IPS-NIHi11 (cell line): Measurements from ENCODE around the gene ABCD1.
"Not testable (repeated sequence)": the region's sequence is repeated elsewhere in the genome, so short reads cannot be mapped to it uniquely, and the experiment has no call there.

Source experiments
- DNase-seq: peaks from one replicate; pipeline ENCODE4 v3.0.0; 2012; ENCODE audit warnings: mixed read lengths, low spot score

ABCD1 gene

DNA sequence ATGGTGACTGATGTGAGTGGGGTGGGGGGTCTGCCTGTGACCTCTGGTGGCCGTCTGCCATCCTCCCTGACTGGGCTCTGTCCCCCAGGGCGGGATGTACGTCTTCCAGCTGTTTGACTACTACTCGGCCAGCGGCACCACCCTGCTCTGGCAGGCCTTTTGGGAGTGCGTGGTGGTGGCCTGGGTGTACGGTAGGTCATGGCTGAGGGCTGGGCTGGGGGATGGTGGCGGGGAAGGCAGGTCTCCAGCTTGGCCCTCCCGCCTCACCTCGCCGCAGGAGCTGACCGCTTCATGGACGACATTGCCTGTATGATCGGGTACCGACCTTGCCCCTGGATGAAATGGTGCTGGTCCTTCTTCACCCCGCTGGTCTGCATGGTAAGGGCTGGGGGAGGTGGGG, 30.4 kb upstream of the ABCD1 start:
- not testable (repeated sequence) for DNase-seq

- DNase-seq, result no peak
These were observed 29.9 kb upstream of the ABCD1 start for GRCh38 chrX:153694687-153695270.

GRCh38 chrX:153696100-153696499, 28.6 kb upstream of the ABCD1 start:
- DNase-seq, result no peak

GRCh38 chrX:153696538-153696937, 28.1 kb upstream of the ABCD1 start:
- not testable (repeated sequence) for DNase-seq

GRCh38 chrX:153696986-153697722, 27.5 kb upstream of the ABCD1 start:
- DNase-seq, result not testable (repeated sequence)

- no peak for DNase-seq
These were observed 26.5 kb upstream of the ABCD1 start for GRCh38 chrX:153697924-153698865.

- DNase-seq, result not testable (repeated sequence)
These were observed 25.4 kb upstream of the ABCD1 start for GRCh38 chrX:153699210-153699783.

- not testable (repeated sequence) for DNase-seq
These were observed 24.8 kb upstream of the ABCD1 start for GRCh38 chrX:153699784-153700371.

- no peak for DNase-seq
These were observed 24.2 kb upstream of the ABCD1 start for GRCh38 chrX:153700376-153700945.

- no peak for DNase-seq
These were observed 23.7 kb upstream of the ABCD1 start for GRCh38 chrX:153700967-153701366.

- DNase-seq, result no peak
These were observed 22.9 kb upstream of the ABCD1 start for GRCh38 chrX:153701706-153702105.

DNA sequence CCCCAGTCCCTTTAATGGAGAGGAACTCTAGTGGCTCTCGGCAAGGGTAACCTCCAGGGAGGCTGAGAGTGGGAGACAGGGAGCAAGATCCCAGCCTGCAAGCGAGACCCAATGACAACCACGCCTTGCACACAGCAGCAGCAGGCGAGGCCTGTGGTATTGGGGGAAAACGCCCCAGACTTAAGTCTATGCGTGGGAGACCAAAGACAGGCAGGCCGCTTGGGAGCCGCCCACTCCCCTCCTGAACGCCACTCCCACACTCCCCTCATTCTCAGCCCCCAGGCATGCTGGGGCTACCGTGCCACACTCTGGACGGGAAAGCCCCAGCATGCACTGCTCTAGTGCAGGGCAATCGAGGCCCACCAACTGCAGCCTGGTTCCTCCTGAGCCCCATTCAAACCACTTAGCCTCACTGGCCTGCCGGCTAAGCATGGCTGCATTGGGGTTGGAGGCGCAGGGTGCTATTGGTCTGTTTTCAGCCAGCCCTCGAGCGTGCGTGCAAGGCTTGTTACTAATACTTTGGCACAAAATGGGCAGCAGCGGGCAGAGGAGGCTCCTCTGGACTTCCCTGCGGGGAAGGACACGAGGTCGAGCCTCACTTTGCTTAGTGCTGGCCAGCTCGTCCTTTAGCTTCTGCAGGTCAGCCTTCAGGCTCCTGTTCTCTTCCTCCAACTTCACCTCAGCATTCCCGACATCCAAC, 22.2 kb upstream of the ABCD1 start:
- no peak for DNase-seq

DNA sequence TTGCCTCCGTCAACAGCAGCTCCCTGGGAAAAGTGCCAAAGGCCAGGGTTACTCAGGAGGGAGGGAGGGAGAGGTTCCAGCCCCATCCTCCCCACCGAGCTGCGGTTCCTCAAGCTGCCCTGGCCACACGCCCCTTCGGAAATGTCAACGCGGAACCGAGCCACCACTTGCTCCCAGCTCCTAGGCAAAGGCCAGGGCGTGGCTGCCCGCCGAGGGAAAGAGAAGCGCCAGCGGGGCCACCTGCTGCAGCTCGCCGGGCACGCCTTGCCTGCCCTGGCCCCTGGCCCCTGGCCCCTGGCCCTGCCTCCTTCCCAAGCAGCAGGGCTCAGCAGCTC, 21.7 kb upstream of the ABCD1 start:
- no peak for DNase-seq

GRCh38 chrX:153704021-153704526, 20.6 kb upstream of the ABCD1 start:
- DNase-seq, result no peak

GRCh38 chrX:153704631-153705402, 19.8 kb upstream of the ABCD1 start:
- not testable (repeated sequence) for DNase-seq

DNA sequence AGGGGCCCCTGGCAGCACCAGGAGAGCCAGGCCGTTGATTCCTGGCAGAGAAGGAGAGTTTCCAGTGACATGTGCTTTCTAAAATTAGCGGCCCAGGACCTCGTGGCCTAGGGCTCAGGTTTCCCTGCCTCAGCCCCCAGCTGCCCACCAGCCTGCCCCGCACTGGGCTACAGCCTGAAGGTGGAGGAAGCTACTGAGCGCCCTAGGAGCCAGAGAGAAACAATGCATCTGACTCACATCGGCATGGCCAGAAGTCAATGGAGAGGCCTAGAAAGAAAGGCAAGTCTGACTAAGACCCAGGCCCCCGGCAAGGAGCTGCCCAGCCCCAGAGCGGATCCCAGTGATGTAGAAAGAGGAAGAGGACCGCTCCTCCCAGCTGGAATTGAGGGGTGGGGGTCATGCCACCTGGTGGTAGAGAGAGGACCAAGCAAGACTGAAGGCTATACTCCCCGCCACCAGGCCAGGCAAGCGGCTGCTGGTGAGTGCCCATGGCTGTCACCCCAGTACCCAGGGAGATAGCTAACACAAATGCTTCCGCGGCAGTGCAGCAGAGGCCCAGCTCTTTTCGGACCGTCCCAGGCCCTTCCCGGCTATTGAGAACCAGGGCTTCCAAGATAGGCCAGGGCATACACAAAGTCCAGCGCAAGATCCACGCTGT, 19.1 kb upstream of the ABCD1 start:
- not testable (repeated sequence) for DNase-seq

GRCh38 chrX:153706799-153707198, 17.9 kb upstream of the ABCD1 start:
- no peak for DNase-seq

DNA sequence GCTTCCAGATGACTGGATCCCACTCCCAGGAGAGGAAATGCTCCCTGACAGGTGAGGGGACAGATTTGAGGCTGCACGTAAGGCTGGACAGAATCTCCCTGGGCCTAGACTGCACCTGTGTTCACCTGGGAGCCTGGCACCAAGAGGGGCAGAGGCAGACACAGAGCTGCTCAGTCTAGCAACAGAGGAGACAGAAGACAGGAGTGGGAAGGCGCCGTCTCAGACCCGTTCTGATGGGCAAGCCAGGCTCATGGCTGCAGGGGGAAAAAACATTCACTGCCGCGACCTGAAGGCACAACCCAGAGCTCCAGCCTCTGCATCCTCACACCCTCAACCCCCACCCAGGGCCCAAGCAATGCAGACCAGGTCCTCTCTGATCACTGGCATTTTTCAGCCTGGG, 17.2 kb upstream of the ABCD1 start:
- no peak for DNase-seq

GRCh38 chrX:153708415-153708814, 16.2 kb upstream of the ABCD1 start:
- DNase-seq, result peak; percentile 64
